ENCODE results near the gene PDLIM5. TPM values are rescaled to one million over a fixed set of nuclear protein-coding genes. Genes with fewer than 3 reads are reported as not detected.

PDLIM5 gene
- total and polyA plus RNA-seq, 2 of the 8 experiments (the other 6 are each of a cell fraction or from before 2014, with no cell fraction given), result 37.3 to 62.1 TPM

GRCh38 chr4:94472056-94472826, 20.5 kb downstream of the PDLIM5 start:
- Histone ChIP-seq H2BK12ac (ENCODE audit: low read depth, low read length) (no peak overlapping the region), H4K20me1 (replicated peaks in 1 of 2; ENCODE audit: control insufficient read depth in 1 of 2, insufficient read depth in 2 of 2, low read length in 2 of 2) (peaks cover 0 to 1% of the 10 kb centered on the region in 2 experiments), H3K4me3 (ENCODE audit: extremely low read depth in 1 of 4, insufficient read depth in 2 of 4, low read depth in 3 of 4, low read length in 4 of 4) (no peak overlapping the region), H4K8ac (ENCODE audit: extremely low read depth, insufficient read depth, low read length) (no peak overlapping the region), H3K4me2 (ENCODE audit: insufficient read depth in 1 of 2, low read depth in 2 of 2, low read length in 2 of 2) (no peak overlapping the region), H3K27me3 (replicated peaks in 1 of 4; ENCODE audit: control insufficient read depth in 3 of 4, extremely low read depth in 1 of 4, insufficient read depth in 3 of 4, low read length in 3 of 4) (no peaks in the 10 kb centered on the region), H3K23ac (ENCODE audit: insufficient read length) (no peak overlapping the region), H3K18ac (ENCODE audit: extremely low read depth, low read length) (no peak overlapping the region), H3K14ac (ENCODE audit: insufficient read length) (no peak overlapping the region), H2AFZ (ENCODE audit: low read length) (no peak overlapping the region), H3K9me3 (ENCODE audit: insufficient read depth in 2 of 2, low read depth in 1 of 2, low read length in 1 of 2) (peaks cover 3 to 7% of the 10 kb centered on the region in 2 experiments; a peak in 2 of 4 replicates), H3K4me1 (replicated peaks in 1 of 4; ENCODE audit: control insufficient read depth in 3 of 4, insufficient read depth in 4 of 4, low read length in 3 of 4) (peaks cover 0 to 8% (median 0%) of the 10 kb centered on the region in 4 experiments; a peak in 2 of 7 replicates), H3K23me2 (ENCODE audit: low read depth, low read length) (no peaks in the 10 kb centered on the region), H3K36me3 (ENCODE audit: control insufficient read depth in 2 of 4, insufficient read depth in 4 of 4, low read length in 3 of 4) (peaks cover 0 to 3% (median 0%) of the 10 kb centered on the region in 4 experiments; a peak in 1 of 8 replicates), H3K9ac (replicated peaks in 1 of 4; ENCODE audit: extremely low read depth in 1 of 4, low read depth in 3 of 4, low read length in 3 of 4) (no peak overlapping the region), H2BK20ac (ENCODE audit: low read length) (no peak overlapping the region), H3K79me1 (ENCODE audit: low read depth, low read length) (peaks cover 6% of the 10 kb centered on the region; the same call in 1 of the 2 replicates), H2BK15ac (ENCODE audit: low read length) (no peak overlapping the region), H2BK5ac (ENCODE audit: low read depth, low read length) (no peak overlapping the region), H4K5ac (ENCODE audit: insufficient read length, low read depth, low read length) (no peak overlapping the region), H3K56ac (replicated peaks; ENCODE audit: insufficient read length, low read depth, low read length) (no peak overlapping the region), H2BK120ac (replicated peaks; ENCODE audit: low read depth, low read length) (no peak overlapping the region), H4K91ac (replicated peaks; ENCODE audit: insufficient read length, low read length) (no peak overlapping the region), H3K27ac (ENCODE audit: low read depth, low read length) (no peak overlapping the region), H3K4ac (replicated peaks; ENCODE audit: insufficient read length, low read depth, low read length) (no peak overlapping the region), H3K79me2 (ENCODE audit: control insufficient read depth in 1 of 2, insufficient read depth in 2 of 2, low read length in 2 of 2) (peaks cover 0 to 51% of the 10 kb centered on the region in 2 experiments; a peak in 3 of 4 replicates), H2AK5ac (ENCODE audit: low read depth, low read length) (no peak overlapping the region)
- WGBS, 2 experiments (ENCODE audit: extremely low coverage in 1 of 2, insufficient coverage in 1 of 2, insufficient read length in 1 of 2, insufficient replicate concordance in 2 of 2, low coverage in 1 of 2, low lambda C conversion rate in 2 of 2, missing lambda C conversion rate in 1 of 2), result 96% methylated on average over 5 of the region's 5 CpGs; no CpG with 5 or more reads in 1 of the 2 experiments
- ChIA-PET POLR2A (ENCODE audit: partially characterized antibody) (no interaction called here), CTCF (ENCODE audit: partially characterized antibody) (no interaction called here)
- FAIRE-seq (no peak), DNase-seq (ENCODE audit: low read depth in 1 of 2, low spot score in 2 of 2) (no peak)
- no peak for TF ChIP-seq BACH1 (IDR thresholded peaks at IDR 0.05; ENCODE audit: low read length)
- no peak for TF ChIP-seq SP4 (IDR thresholded peaks at IDR 0.05; ENCODE audit: low read length)

Data from H1 (cell line).